Kidney glomerular epithelial cell (primary cell): ENCODE results near the gene NLRP6.
"Not testable (repeated sequence)": the region's sequence is repeated elsewhere in the genome, so short reads cannot be mapped to it uniquely, and the experiment has no call there.

Experiments
- DNase-seq: peaks from one replicate; lab custom pipeline; 2025; lab: John Stamatoyannopoulos, UW

The NLRP6 gene

GRCh38 chr11:278001-278951, at the start of gene NLRP6:
Gene NLRP6 (plus strand): TSS chr11:278407. CDS start chr11:278570, 163 bp downstream.
- DNase-seq, result no peak

GRCh38 chr11:230431-230830, 47.8 kb upstream of the NLRP6 start:
- no peak for DNase-seq

- DNase-seq, result no peak
Measured at GRCh38 chr11:232783-233565, 45.2 kb upstream of the NLRP6 start.

GRCh38 chr11:235180-235579, 43.0 kb upstream of the NLRP6 start:
- DNase-seq, result no peak

GRCh38 chr11:235609-235996, 42.6 kb upstream of the NLRP6 start:
- peak; percentile 66 for DNase-seq

GRCh38 chr11:235997-236773, 42.0 kb upstream of the NLRP6 start, which contains the start of gene SIRT3:
Gene SIRT3 (minus strand): TSS chr11:236342. CDS start chr11:236328, 14 bp downstream.
- peak; percentile 66 for DNase-seq

GRCh38 chr11:236774-237767, 41.1 kb upstream of the NLRP6 start, which contains the start of gene PSMD13:
Gene PSMD13 (plus strand): TSS chr11:236976. CDS start chr11:237050, 74 bp downstream.
- DNase-seq, result peak; percentile 61

GRCh38 chr11:238346-238745, 39.9 kb upstream of the NLRP6 start:
- not testable (repeated sequence) for DNase-seq

- no peak for DNase-seq
Measured at GRCh38 chr11:240315-240714, 37.9 kb upstream of the NLRP6 start.

GRCh38 chr11:241634-242033, 36.6 kb upstream of the NLRP6 start:
- no peak for DNase-seq

- DNase-seq, result no peak
Measured at GRCh38 chr11:244376-244775, 33.8 kb upstream of the NLRP6 start.

GRCh38 chr11:249062-249461, 29.1 kb upstream of the NLRP6 start:
- no peak for DNase-seq

GRCh38 chr11:250274-250673, 27.9 kb upstream of the NLRP6 start:
- DNase-seq, result no peak

GRCh38 chr11:250740-251299, 27.4 kb upstream of the NLRP6 start:
- no peak for DNase-seq

GRCh38 chr11:251550-251949, 26.7 kb upstream of the NLRP6 start:
- DNase-seq, result no peak

- DNase-seq, result no peak
Measured at GRCh38 chr11:252666-253065, 25.5 kb upstream of the NLRP6 start.

- DNase-seq, result no peak
Measured at GRCh38 chr11:253160-253885, 24.9 kb upstream of the NLRP6 start.

- DNase-seq, result no peak
Measured at GRCh38 chr11:253886-254270, 24.3 kb upstream of the NLRP6 start.

GRCh38 chr11:255176-255575, 23.0 kb upstream of the NLRP6 start:
- DNase-seq, result no peak

- DNase-seq, result no peak
Measured at GRCh38 chr11:255816-256215, 22.4 kb upstream of the NLRP6 start.
